ENCODE measurements around the gene ARHGAP28. TPM values are rescaled to one million over a fixed set of nuclear protein-coding genes. Genes with fewer than 3 reads are reported as not detected.

The ARHGAP28 gene
- total RNA-seq, 2 experiments from 2014 or later = not detected

DNA sequence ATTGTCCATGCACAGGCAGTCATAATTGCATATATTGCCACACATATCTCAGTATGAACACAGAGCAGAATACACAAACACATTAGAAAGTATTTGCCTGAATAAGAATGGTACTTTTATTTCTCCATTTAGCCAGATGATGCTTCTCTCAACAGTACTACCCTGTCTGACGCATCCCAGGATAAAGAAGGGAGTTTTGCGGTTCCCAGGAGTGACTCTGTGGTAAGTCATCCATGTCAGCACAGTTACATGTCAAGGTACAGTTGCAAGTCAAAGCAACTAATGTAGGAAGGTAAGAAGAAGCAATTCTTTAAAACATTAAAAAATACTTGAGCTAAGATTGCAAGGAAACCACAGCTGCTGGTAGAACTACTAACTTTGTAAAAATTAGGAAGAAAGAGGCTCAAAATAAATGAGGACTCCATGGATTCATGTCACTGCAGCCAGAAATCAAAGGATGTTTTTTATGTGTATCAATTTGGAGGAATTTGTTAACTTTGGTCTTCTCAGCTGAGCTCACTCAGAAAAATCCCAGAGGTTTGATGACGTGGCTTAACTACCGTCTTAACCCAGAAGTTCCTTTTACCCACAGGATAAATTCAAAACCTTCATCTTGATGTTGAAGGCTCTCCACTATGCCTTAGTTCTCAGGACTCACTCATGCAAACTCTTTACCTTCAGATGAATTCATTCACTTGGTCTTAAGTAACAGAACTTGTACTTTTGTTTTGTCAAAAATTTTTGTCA, 130.3 kb downstream of the ARHGAP28 start:
- Mint-ChIP-seq H3K36me3 (ENCODE audit: low read depth) (no peaks in the 10 kb centered on the region), H3K27ac (no peak overlapping the region), H3K4me3 (no peak overlapping the region), H3K4me1 (ENCODE audit: low read depth) (no peaks in the 10 kb centered on the region), H3K9me3 (peaks cover 3% of the 10 kb centered on the region), H3K27me3 (no peaks in the 10 kb centered on the region)
- intact Hi-C loops (cut with micrococcal nuclease) = no loop called here
- DNase-seq = no peak
- TF ChIP-seq, protein P1, sequence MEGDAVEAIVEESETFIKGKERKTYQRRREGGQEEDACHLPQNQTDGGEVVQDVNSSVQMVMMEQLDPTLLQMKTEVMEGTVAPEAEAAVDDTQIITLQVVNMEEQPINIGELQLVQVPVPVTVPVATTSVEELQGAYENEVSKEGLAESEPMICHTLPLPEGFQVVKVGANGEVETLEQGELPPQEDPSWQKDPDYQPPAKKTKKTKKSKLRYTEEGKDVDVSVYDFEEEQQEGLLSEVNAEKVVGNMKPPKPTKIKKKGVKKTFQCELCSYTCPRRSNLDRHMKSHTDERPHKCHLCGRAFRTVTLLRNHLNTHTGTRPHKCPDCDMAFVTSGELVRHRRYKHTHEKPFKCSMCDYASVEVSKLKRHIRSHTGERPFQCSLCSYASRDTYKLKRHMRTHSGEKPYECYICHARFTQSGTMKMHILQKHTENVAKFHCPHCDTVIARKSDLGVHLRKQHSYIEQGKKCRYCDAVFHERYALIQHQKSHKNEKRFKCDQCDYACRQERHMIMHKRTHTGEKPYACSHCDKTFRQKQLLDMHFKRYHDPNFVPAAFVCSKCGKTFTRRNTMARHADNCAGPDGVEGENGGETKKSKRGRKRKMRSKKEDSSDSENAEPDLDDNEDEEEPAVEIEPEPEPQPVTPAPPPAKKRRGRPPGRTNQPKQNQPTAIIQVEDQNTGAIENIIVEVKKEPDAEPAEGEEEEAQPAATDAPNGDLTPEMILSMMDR (IDR thresholded peaks at IDR 0.05) = no peak
- ChIA-PET CTCF (no interaction called here), POLR2A (no interaction called here)
- no peak for ATAC-seq

DNA sequence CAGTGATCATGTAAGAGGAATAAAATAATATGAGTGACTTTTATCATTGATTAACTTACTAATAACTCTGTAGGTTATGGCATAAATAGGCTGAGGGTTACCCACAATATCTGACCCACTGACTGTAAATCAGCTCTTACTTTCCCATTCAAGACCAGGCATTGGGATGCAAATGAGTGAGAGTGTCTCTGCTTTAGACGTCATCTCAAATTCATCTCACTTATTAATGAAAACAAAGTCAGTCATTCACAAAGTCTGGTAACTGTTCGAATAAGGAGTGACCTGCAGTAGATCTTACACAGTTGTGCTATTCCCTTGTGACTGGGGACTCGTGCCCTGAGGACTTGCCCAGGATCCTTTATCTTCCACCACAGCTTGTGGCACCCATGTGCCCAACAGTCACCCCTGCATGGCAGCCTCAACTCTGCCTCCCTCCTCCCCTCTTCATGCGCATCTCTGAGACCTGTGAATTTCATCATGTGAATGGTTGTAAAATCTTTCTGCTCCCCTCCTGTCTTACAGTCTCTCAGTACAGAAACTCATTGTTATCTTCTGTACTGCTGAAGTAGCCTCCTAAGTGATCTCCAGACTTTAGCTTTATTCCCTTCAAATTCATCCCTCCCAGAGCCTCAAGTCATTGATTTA, 131.4 kb downstream of the ARHGAP28 start:
- Mint-ChIP-seq H3K4me3 (no peak overlapping the region), H3K27me3 (no peaks in the 10 kb centered on the region), H3K27ac (no peak overlapping the region), H3K36me3 (ENCODE audit: low read depth) (no peaks in the 10 kb centered on the region), H3K4me1 (ENCODE audit: low read depth) (no peaks in the 10 kb centered on the region), H3K9me3 (peaks cover 5% of the 10 kb centered on the region)
- ChIA-PET POLR2A (no interaction called here), CTCF (interaction anchor here (1.6 kb wide), 1 partner anchor 12 kb away, joined by 3 read pairs; no protein-coding TSS in a partner anchor)
- intact Hi-C loops (cut with micrococcal nuclease) = no loop called here
- TF ChIP-seq, protein P1 (IDR thresholded peaks at IDR 0.05) = no peak
- DNase-seq (no peak), ATAC-seq (no peak)

DNA sequence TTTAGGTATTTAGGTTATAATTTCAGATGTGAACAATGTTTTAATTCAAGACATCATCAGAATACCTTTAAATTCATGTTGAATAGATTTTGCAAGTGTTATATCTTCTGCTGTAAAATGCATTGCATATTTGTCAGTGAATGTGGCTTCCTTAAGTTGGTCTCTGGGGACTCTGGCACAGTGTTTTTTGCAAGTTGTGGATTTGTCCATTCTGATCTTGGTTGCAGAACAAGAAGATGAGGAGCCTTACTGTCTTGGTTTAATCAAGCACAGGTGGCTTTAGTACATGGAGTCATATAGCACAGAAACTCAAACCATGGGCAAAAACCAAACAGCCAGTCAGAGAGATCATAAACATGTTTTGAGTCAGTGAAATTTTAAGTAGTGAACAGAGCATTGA, 135.7 kb downstream of the ARHGAP28 start:
- Mint-ChIP-seq H3K36me3 (ENCODE audit: low read depth) (no peaks in the 10 kb centered on the region), H3K27me3 (no peaks in the 10 kb centered on the region), H3K4me1 (ENCODE audit: low read depth) (no peaks in the 10 kb centered on the region), H3K9me3 (peaks cover 3% of the 10 kb centered on the region), H3K27ac (no peak overlapping the region), H3K4me3 (no peak overlapping the region)
- ChIA-PET CTCF (no interaction called here), POLR2A (no interaction called here)
- DNase-seq (no peak), ATAC-seq (no peak)
- TF ChIP-seq, protein P1 (IDR thresholded peaks at IDR 0.05) = no peak
- intact Hi-C loops (cut with micrococcal nuclease) = no loop called here

DNA sequence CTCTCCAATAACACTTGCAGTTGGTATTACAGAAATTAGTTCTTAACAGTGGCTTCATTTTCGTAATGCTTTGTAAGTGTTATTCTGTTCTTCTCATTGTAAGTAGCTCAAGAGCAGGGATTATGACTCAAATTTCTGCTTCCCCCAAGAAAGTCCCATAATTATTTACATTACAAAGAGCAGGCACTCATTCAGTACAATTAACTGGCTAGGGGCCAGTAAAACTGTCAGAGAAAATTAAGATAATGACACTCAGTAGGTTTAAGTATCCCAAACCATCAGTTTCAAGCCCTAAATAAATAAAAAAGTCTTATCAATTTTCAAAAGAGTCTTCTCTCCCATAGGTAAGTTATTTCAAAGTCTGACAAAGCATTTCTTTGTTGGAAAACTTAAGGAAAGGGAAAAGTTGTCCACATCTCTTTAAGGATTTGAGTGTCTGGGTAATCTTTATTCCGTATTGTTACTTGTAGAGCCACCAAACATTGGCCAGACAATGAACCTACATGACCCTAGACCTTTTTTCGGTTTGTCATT, 137.1 kb downstream of the ARHGAP28 start:
- ATAC-seq (no peak), DNase-seq (no peak)
- TF ChIP-seq, protein P1 (IDR thresholded peaks at IDR 0.05) = no peak
- H3K4me1 Mint-ChIP-seq (ENCODE audit: low read depth) = no peaks in the 10 kb centered on the region
- H3K4me3 Mint-ChIP-seq = no peak overlapping the region
- ChIA-PET CTCF (no interaction called here), POLR2A (no interaction called here)
- peaks cover 1% of the 10 kb centered on the region for H3K9me3 Mint-ChIP-seq
- no peaks in the 10 kb centered on the region for H3K27me3 Mint-ChIP-seq
- H3K36me3 Mint-ChIP-seq (ENCODE audit: low read depth) = no peaks in the 10 kb centered on the region
- intact Hi-C loops (cut with micrococcal nuclease) = no loop called here
- H3K27ac Mint-ChIP-seq = no peak overlapping the region

DNA sequence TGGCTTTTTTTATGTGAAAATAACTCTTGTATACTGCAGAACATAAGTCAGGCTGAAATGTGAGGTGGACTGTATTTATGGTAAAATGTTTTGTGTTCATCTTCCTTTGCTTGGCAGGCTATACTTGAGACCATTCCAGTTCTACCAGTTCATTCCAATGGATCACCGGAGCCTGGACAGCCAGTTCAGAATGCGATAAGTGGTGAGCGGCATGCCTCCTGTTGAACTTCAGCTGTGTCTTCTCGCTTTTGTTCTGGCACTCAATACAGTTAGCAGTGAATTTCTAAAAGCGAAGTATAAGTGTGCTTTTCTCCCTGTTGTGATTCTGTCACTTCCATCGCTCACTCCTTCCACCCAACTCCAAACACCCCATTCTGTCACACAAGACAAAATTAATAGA, 138.5 kb downstream of the ARHGAP28 start:
- Mint-ChIP-seq H3K9me3 (peaks cover 1% of the 10 kb centered on the region), H3K27me3 (no peaks in the 10 kb centered on the region), H3K36me3 (ENCODE audit: low read depth) (no peaks in the 10 kb centered on the region), H3K4me3 (no peak overlapping the region), H3K4me1 (ENCODE audit: low read depth) (no peaks in the 10 kb centered on the region), H3K27ac (no peak overlapping the region)
- ATAC-seq (no peak), DNase-seq (no peak)
- TF ChIP-seq, protein P1 (IDR thresholded peaks at IDR 0.05) = no peak
- CTCF ChIA-PET = no interaction called here
- intact Hi-C loops (cut with micrococcal nuclease) = no loop called here
- POLR2A ChIA-PET = no interaction called here
